GM12878 (cell line): ENCODE data around the gene TOP3A. TPM values are rescaled to one million over a fixed set of nuclear protein-coding genes. Genes with fewer than 3 reads are reported as not detected.
A peak's percentile ranks its signal among the peaks of the same experiment; 100 is the strongest.

ENCODE experiments used
- ATF7 ChIP-seq: fragments of 450-650 bp; IDR thresholded peaks from 2 replicates; pipeline ENCODE4 v1.6.1; 2016; ENCODE audit warnings: low read depth, mild to moderate bottlenecking
- BHLHE40 ChIP-seq, 2 experiments: fragments of 450-650 bp in 1 of 2; IDR thresholded peaks; 2 replicates each; pipeline ENCODE4 v1.6.1; 2011 to 2017; ENCODE audit warnings: low read depth in 2 of 2, borderline replicate concordance in 1 of 2, improper control_type of control experiment in 1 of 2, low read length in 1 of 2, mild to moderate bottlenecking in 1 of 2
- BMI1 ChIP-seq: fragments of 450-650 bp; IDR thresholded peaks from 2 replicates; pipeline ENCODE4 v1.6.1; 2016; ENCODE audit warnings: mild to moderate bottlenecking, moderate library complexity, borderline replicate concordance
- FOS ChIP-seq: IDR thresholded peaks from 3 replicates; pipeline ENCODE4 v1.6.1; 2011; ENCODE audit warnings: borderline replicate concordance; ENCODE audit not compliant: insufficient read length; ENCODE audit errors: extremely low read depth
- HDAC6 ChIP-seq: fragments of 200-600 bp; sonication (generic); IDR thresholded peaks from one replicate; pipeline ENCODE4 v1.8.0; 2017; ENCODE audit warnings: antibody characterized with exemption; ENCODE audit not compliant: unreplicated experiment
- IKZF1 ChIP-seq: fragments of 450-650 bp; conservative IDR thresholded peaks from 2 replicates; pipeline ENCODE4 v1.6.1; 2017; ENCODE audit warnings: antibody characterized with exemption, mild to moderate bottlenecking
- JUNB ChIP-seq: IDR thresholded peaks from 2 replicates; pipeline ENCODE4 v1.6.1; 2016; ENCODE audit warnings: antibody characterized with exemption, mild to moderate bottlenecking
- JUND ChIP-seq: IDR thresholded peaks from 2 replicates; pipeline ENCODE4 v1.6.1; 2012; ENCODE audit warnings: low read depth, mild to moderate bottlenecking, low read length, improper control_type of control experiment, moderate library complexity
- KDM1A ChIP-seq: fragments of 200-600 bp; sonication (generic); IDR thresholded peaks from 2 replicates; pipeline ENCODE4 v1.6.1; 2016; ENCODE audit warnings: borderline replicate concordance
- NFIC ChIP-seq: IDR thresholded peaks from 2 replicates; pipeline ENCODE4 v1.6.1; 2012; ENCODE audit warnings: low read depth, mild to moderate bottlenecking, inconsistent platforms, low read length, moderate library complexity
- NR2C2 ChIP-seq: IDR thresholded peaks from 2 replicates; pipeline ENCODE4 v1.6.1; 2011; ENCODE audit warnings: borderline replicate concordance, low read depth; ENCODE audit not compliant: control insufficient read depth, insufficient read length
- POLR2AphosphoS2 ChIP-seq: IDR thresholded peaks from 2 replicates; pipeline ENCODE4 v1.6.1; 2011; ENCODE audit warnings: low read depth, mild to moderate bottlenecking, low read length, improper control_type of control experiment, moderate library complexity
- POU2F2 ChIP-seq: IDR thresholded peaks from 3 replicates; pipeline ENCODE4 v1.6.1; 2011; ENCODE audit warnings: low read depth, mild to moderate bottlenecking, low read length, borderline replicate concordance
- ZNF384 ChIP-seq: IDR thresholded peaks from 2 replicates; pipeline ENCODE4 v1.6.1; 2012; ENCODE audit warnings: low read depth, mild to moderate bottlenecking, low read length, improper control_type of control experiment, borderline replicate concordance
- ZZZ3 ChIP-seq: IDR thresholded peaks from 2 replicates; pipeline ENCODE4 v1.6.1; 2011; ENCODE audit warnings: low read depth; ENCODE audit not compliant: control insufficient read depth, insufficient read length
- polyA plus RNA-seq, 11 experiments: library from polyadenylated mRNA; depleted of rRNA in 4 of 11; unstranded in 6 of 11; stranded (reverse) in 5 of 11; fragments of >200 nt; fragmentation: Nextera tagmentation in 4 of 11; fragmentation: Illumina TruSeq in 1 of 11; extraction: Ambion mirVana in 4 of 11; extraction: Trizol in 1 of 11; gene quantifications; 1 replicate in 1 of 11; 2 replicates in 10 of 11; pipeline versions ENCODE4 v1.2.1 to v1.2.3, GENCODE V29; 2011 to 2016; ENCODE audit warnings: inconsistent platforms in 2 of 11, missing spikeins in 2 of 11, low read depth in 1 of 11
- total RNA-seq, 4 experiments: library from RNA; depleted of rRNA in 3 of 4; stranded (reverse); fragments of >200 nt in 3 of 4; fragmentation: Illumina TruSeq in 1 of 4; extraction: Trizol in 1 of 4; gene quantifications; 2 replicates each; pipeline versions ENCODE4 v1.2.1 to v1.2.3, GENCODE V29; 2013 to 2021
- TF ChIP-seq, protein P1 (sequence below): fragments of 450-650 bp; IDR thresholded peaks from 2 replicates; pipeline ENCODE4 v1.6.1; 2018; ENCODE audit warnings: borderline replicate concordance, mild to moderate bottlenecking; ENCODE audit not compliant: partially characterized antibody
- TF ChIP-seq, protein P2 (sequence below): IDR thresholded peaks from 2 replicates; pipeline ENCODE4 v1.6.1; 2012; ENCODE audit warnings: low read depth, low read length, improper control_type of control experiment
- TF ChIP-seq, protein P3 (sequence below): fragments of 450-650 bp; IDR thresholded peaks from 2 replicates; pipeline ENCODE4 v1.6.1; 2014; ENCODE audit warnings: mild to moderate bottlenecking
- TF ChIP-seq, protein P4 (sequence below): IDR thresholded peaks from 2 replicates; pipeline ENCODE4 v1.6.1; 2012; ENCODE audit warnings: low read depth, low read length, improper control_type of control experiment
- TF ChIP-seq, protein P5 (sequence below): fragments of 450-650 bp; IDR thresholded peaks from 2 replicates; pipeline ENCODE4 v1.6.1; 2017; ENCODE audit warnings: low read depth, mild to moderate bottlenecking, moderate library complexity

TOP3A gene
- total and polyA plus RNA-seq, 10 of the 15 experiments (the other 5 are each of a cell fraction or from before 2014, with no cell fraction given), result 4.2 to 51.9 (median 31.8) TPM

DNA sequence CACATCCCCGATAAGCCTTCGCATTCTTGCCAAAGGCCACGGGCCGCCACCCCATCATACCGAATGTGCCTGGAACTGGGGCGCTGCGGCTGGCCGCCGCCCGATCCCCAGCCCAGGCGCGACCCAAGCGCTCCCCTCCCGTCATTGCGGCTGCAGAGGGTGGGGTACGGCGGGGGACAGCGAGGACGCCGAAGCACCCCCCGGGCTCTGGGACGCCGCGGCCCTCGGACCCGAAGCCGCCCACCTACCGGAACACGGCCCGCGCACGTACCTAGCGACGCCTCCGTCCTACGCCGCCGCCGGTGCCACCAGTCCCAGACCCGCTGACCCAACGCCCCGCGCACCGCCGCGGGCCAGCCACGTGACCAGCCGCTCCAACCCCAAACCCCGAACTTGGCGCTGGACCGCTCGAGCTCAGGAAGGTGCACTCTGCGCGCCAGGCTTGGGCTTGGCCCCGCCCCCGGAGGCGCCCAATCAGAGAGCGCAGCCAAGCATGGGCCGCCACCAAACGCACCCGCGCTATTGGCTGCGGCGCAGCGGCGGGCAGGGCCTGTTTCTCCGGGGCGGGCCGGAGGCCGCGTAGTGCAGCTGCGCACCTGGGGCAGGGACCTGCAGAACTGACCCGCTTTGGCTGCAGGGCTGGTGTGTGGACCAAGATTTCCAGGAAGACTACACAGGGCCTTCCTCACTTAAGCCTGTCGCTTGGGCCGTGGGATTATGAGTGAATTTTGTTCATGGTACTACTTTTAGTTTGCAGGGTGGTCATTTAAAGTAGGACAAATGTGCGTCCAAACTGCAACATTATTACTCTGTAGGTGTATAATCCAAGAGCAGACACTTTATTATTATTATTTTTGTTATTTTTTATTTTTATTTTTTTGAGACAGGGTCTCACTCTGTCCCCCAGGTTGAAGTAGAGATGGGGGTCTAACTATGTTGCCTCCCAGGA lies 48.6 kb upstream of the TOP3A start, which contains the start of gene SHMT1 (continued):
- no peak for TF ChIP-seq NR2C2
- peak; percentile 76 for TF ChIP-seq IKZF1
- TF ChIP-seq KDM1A, result no peak
- TF ChIP-seq JUNB, result no peak
- no peak for TF ChIP-seq ZZZ3
- no peak for TF ChIP-seq POU2F2
- no peak for TF ChIP-seq ZNF384
- TF ChIP-seq POLR2AphosphoS2, result no peak
- TF ChIP-seq FOS, result no peak
- TF ChIP-seq JUND, result no peak
- no peak for TF ChIP-seq NFIC
- TF ChIP-seq, protein P1, sequence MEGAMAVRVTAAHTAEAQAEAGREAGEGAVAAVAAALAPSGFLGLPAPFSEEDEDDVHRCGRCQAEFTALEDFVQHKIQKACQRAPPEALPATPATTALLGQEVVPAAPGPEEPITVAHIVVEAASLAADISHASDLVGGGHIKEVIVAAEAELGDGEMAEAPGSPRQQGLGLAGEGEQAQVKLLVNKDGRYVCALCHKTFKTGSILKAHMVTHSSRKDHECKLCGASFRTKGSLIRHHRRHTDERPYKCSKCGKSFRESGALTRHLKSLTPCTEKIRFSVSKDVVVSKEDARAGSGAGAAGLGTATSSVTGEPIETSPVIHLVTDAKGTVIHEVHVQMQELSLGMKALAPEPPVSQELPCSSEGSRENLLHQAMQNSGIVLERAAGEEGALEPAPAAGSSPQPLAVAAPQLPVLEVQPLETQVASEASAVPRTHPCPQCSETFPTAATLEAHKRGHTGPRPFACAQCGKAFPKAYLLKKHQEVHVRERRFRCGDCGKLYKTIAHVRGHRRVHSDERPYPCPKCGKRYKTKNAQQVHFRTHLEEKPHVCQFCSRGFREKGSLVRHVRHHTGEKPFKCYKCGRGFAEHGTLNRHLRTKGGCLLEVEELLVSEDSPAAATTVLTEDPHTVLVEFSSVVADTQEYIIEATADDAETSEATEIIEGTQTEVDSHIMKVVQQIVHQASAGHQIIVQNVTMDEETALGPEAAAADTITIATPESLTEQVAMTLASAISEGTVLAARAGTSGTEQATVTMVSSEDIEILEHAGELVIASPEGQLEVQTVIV, result no peak
- TF ChIP-seq, protein P2, sequence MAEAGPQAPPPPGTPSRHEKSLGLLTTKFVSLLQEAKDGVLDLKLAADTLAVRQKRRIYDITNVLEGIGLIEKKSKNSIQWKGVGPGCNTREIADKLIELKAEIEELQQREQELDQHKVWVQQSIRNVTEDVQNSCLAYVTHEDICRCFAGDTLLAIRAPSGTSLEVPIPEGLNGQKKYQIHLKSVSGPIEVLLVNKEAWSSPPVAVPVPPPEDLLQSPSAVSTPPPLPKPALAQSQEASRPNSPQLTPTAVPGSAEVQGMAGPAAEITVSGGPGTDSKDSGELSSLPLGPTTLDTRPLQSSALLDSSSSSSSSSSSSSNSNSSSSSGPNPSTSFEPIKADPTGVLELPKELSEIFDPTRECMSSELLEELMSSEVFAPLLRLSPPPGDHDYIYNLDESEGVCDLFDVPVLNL, result peak; percentile 71
- TF ChIP-seq, protein P3, sequence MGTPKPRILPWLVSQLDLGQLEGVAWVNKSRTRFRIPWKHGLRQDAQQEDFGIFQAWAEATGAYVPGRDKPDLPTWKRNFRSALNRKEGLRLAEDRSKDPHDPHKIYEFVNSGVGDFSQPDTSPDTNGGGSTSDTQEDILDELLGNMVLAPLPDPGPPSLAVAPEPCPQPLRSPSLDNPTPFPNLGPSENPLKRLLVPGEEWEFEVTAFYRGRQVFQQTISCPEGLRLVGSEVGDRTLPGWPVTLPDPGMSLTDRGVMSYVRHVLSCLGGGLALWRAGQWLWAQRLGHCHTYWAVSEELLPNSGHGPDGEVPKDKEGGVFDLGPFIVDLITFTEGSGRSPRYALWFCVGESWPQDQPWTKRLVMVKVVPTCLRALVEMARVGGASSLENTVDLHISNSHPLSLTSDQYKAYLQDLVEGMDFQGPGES, result peak; percentile 40
- TF ChIP-seq BHLHE40 (IDR thresholded peaks at IDR 0.05; ENCODE audit: borderline replicate concordance in 1 of 2, low read depth in 2 of 2, low read length in 1 of 2), result peak in 1 of 2 experiments; percentile 79; a peak in 2 of 4 replicates
- TF ChIP-seq, protein P4, sequence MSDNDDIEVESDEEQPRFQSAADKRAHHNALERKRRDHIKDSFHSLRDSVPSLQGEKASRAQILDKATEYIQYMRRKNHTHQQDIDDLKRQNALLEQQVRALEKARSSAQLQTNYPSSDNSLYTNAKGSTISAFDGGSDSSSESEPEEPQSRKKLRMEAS, result peak; percentile 79
- TF ChIP-seq ATF7, result no peak
- TF ChIP-seq, protein P5, sequence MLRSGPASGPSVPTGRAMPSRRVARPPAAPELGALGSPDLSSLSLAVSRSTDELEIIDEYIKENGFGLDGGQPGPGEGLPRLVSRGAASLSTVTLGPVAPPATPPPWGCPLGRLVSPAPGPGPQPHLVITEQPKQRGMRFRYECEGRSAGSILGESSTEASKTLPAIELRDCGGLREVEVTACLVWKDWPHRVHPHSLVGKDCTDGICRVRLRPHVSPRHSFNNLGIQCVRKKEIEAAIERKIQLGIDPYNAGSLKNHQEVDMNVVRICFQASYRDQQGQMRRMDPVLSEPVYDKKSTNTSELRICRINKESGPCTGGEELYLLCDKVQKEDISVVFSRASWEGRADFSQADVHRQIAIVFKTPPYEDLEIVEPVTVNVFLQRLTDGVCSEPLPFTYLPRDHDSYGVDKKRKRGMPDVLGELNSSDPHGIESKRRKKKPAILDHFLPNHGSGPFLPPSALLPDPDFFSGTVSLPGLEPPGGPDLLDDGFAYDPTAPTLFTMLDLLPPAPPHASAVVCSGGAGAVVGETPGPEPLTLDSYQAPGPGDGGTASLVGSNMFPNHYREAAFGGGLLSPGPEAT, result no peak
- TF ChIP-seq BMI1, result no peak
- TF ChIP-seq HDAC6, result no peak
